HepG2 (cell line): ENCODE data around the gene ZBTB2. TPM values are rescaled to one million over a fixed set of nuclear protein-coding genes. Genes with fewer than 3 reads are reported as not detected.

Source experiments
- ADNP ChIP-seq: sonication (generic); formaldehyde crosslinking; IDR thresholded peaks from 2 replicates; pipeline ENCODE4 v1.4.0; 2020; ENCODE audit warnings: missing genetic modification reagents
- AFF4 ChIP-seq: sonication (generic); formaldehyde crosslinking; IDR thresholded peaks from 2 replicates; pipeline ENCODE4 v1.4.0; 2020; ENCODE audit warnings: missing genetic modification reagents
- E2F2 ChIP-seq: sonication (generic); formaldehyde crosslinking; IDR thresholded peaks from 2 replicates; pipeline ENCODE4 v1.4.0; 2020; ENCODE audit warnings: missing genetic modification reagents, borderline replicate concordance
- FOXJ3 ChIP-seq: sonication (generic); formaldehyde crosslinking; IDR thresholded peaks from 2 replicates; pipeline ENCODE4 v1.4.0; 2020; ENCODE audit warnings: missing genetic modification reagents, mild to moderate bottlenecking, borderline replicate concordance
- HES4 ChIP-seq: sonication (generic); formaldehyde crosslinking; IDR thresholded peaks from 2 replicates; pipeline ENCODE4 v1.9.0; 2021; ENCODE audit warnings: mild to moderate bottlenecking, missing genetic modification reagents, borderline replicate concordance
- KDM6A ChIP-seq: IDR thresholded peaks from 2 replicates; pipeline ENCODE4 v1.6.1; 2016; ENCODE audit warnings: low read depth
- KLF9 ChIP-seq: IDR thresholded peaks from 2 replicates; pipeline ENCODE4 v1.6.1; 2016; ENCODE audit warnings: low read depth
- RBAK ChIP-seq: sonication (generic); formaldehyde crosslinking; IDR thresholded peaks from 2 replicates; pipeline ENCODE4 v1.5.1; 2020; ENCODE audit warnings: mild to moderate bottlenecking, missing genetic modification reagents
- SMC3 ChIP-seq: IDR thresholded peaks from 2 replicates; pipeline ENCODE4 v1.6.1; 2011; ENCODE audit warnings: low read length, improper control_type of control experiment
- SRSF4 ChIP-seq: fragments of 200-400 bp; formaldehyde crosslinking; IDR thresholded peaks from one replicate; pipeline ENCODE4 v1.6.1; 2018; ENCODE audit warnings: mild to moderate bottlenecking, low read depth, low read length, moderate library complexity; ENCODE audit not compliant: poor library complexity, severe bottlenecking
- TFDP2 ChIP-seq: sonication (generic); formaldehyde crosslinking; IDR thresholded peaks from 2 replicates; pipeline ENCODE4 v1.4.0; 2020; ENCODE audit warnings: missing genetic modification reagents
- ZFP62 ChIP-seq: sonication (generic); formaldehyde crosslinking; IDR thresholded peaks from 2 replicates; pipeline ENCODE4 v1.4.0; 2020; ENCODE audit warnings: missing genetic modification reagents
- ZMYM3 ChIP-seq: sonication (generic); formaldehyde crosslinking; IDR thresholded peaks from 2 replicates; pipeline ENCODE4 v1.5.1; 2020; ENCODE audit warnings: mild to moderate bottlenecking, missing genetic modification reagents
- ZNF17 ChIP-seq: sonication (generic); formaldehyde crosslinking; IDR thresholded peaks from 2 replicates; pipeline ENCODE4 v1.5.0; 2020; ENCODE audit warnings: mild to moderate bottlenecking, missing genetic modification reagents
- ZNF589 ChIP-seq: sonication (generic); formaldehyde crosslinking; conservative IDR thresholded peaks from 2 replicates; pipeline ENCODE4 v1.8.0; 2022; ENCODE audit warnings: mild to moderate bottlenecking, moderate library complexity, missing genetic modification reagents
- ZNF607 ChIP-seq: sonication (generic); formaldehyde crosslinking; IDR thresholded peaks from 2 replicates; pipeline ENCODE4 v1.5.1; 2020; ENCODE audit warnings: missing genetic modification reagents, mild to moderate bottlenecking, borderline replicate concordance
- ZNF709 ChIP-seq: sonication (generic); formaldehyde crosslinking; IDR thresholded peaks from 2 replicates; pipeline ENCODE4 v1.5.0; 2020; ENCODE audit warnings: mild to moderate bottlenecking, missing genetic modification reagents
- ZNF713 ChIP-seq: sonication (generic); formaldehyde crosslinking; IDR thresholded peaks from 2 replicates; pipeline ENCODE4 v1.4.0; 2020; ENCODE audit warnings: mild to moderate bottlenecking, missing genetic modification reagents
- polyA plus RNA-seq, 8 experiments: library from polyadenylated mRNA; depleted of rRNA in 3 of 8; stranded (reverse) in 7 of 8; unstranded in 1 of 8; fragments of >200 nt; fragmentation: Illumina TruSeq in 4 of 8; extraction: Trizol in 4 of 8; gene quantifications; 2 replicates each; pipeline versions ENCODE4 v1.2.1 to v1.2.3, GENCODE V29; 2011 to 2016; ENCODE audit warnings: low read depth in 4 of 8, missing spikeins in 1 of 8, mixed read lengths in 1 of 8; ENCODE audit not compliant: insufficient read depth in 1 of 8
- total RNA-seq, 5 experiments: library from RNA; depleted of rRNA; stranded (reverse); fragments of >200 nt; fragmentation: Illumina TruSeq; extraction: Trizol; gene quantifications; 2 replicates each; pipeline ENCODE4 v1.2.3, GENCODE V29; 2016; ENCODE audit warnings: low read depth in 1 of 5
- TF ChIP-seq, protein P1 (sequence below): sonication (generic); formaldehyde crosslinking; IDR thresholded peaks from 2 replicates; pipeline ENCODE4 v1.5.0; 2020; ENCODE audit warnings: mild to moderate bottlenecking, missing genetic modification reagents

Gene ZBTB2
- total and polyA plus RNA-seq, 2 of the 13 experiments (the other 11 are each of a cell fraction or from before 2014, with no cell fraction given) = 15.4 to 22.8 TPM

GRCh38 chr6:151391471-151392413 is at the start of gene ZBTB2 (continued):
- TF ChIP-seq TFDP2 = peak; percentile 43; the same call in 1 of the 2 replicates
- no peak for TF ChIP-seq ZFP62 (CRISPR knock-in tag)
- no peak for TF ChIP-seq SRSF4
- TF ChIP-seq, protein P1, sequence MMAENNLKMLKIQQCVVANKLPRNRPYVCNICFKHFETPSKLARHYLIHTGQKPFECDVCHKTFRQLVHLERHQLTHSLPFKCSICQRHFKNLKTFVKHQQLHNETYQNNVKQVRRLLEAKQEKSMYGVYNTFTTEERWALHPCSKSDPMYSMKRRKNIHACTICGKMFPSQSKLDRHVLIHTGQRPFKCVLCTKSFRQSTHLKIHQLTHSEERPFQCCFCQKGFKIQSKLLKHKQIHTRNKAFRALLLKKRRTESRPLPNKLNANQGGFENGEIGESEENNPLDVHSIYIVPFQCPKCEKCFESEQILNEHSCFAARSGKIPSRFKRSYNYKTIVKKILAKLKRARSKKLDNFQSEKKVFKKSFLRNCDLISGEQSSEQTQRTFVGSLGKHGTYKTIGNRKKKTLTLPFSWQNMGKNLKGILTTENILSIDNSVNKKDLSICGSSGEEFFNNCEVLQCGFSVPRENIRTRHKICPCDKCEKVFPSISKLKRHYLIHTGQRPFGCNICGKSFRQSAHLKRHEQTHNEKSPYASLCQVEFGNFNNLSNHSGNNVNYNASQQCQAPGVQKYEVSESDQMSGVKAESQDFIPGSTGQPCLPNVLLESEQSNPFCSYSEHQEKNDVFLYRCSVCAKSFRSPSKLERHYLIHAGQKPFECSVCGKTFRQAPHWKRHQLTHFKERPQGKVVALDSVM (CRISPR knock-in tag) = no peak
- 0 out of 2 replicates have a peak, but pooled peaks have one; percentile 7 for TF ChIP-seq ZNF709 (CRISPR knock-in tag)
- TF ChIP-seq KLF9 (CRISPR knock-in tag) = no peak
- TF ChIP-seq ADNP = no peak
- TF ChIP-seq ZNF713 = no peak
- TF ChIP-seq ZMYM3 = no peak
- no peak for TF ChIP-seq AFF4 (CRISPR knock-in tag)
- no peak for TF ChIP-seq KDM6A (CRISPR knock-in tag)
- peak; percentile 48; the same call in 1 of the 2 replicates for TF ChIP-seq FOXJ3 (CRISPR knock-in tag)
- no peak for TF ChIP-seq RBAK
- TF ChIP-seq ZNF607 (CRISPR knock-in tag) = peak; percentile 51; the same call in 1 of the 2 replicates
- TF ChIP-seq ZNF17 (CRISPR knock-in tag) = no peak
- no peak; the same call in 1 of the 2 replicates for TF ChIP-seq SMC3
- TF ChIP-seq HES4 = 0 out of 2 replicates have a peak, but pooled peaks have one; percentile 34
- TF ChIP-seq ZNF589 (CRISPR knock-in tag) = peak; percentile 30; the same call in 1 of the 2 replicates
- TF ChIP-seq E2F2 (CRISPR knock-in tag) = peak; percentile 64; the same call in 1 of the 2 replicates
